Small intestine (tissue), 7 donors: Measurements from ENCODE around the gene BACH2. TPM values are rescaled to one million over a fixed set of nuclear protein-coding genes. Genes with fewer than 3 reads are reported as not detected.

Experiments
- DNase-seq, 2 donors: peaks; one replicate each; pipeline versions ENCODE4 v3.0.0 to v3.0.0-alpha.2; 2013
- FAIRE-seq: peaks from 2 replicates; lab custom pipeline; 2012; peaks lifted over from hg19 to GRCh38; lab: Jason Lieb, UNC
- H3K27ac ChIP-seq, 3 donors: one replicate each; pipeline ENCODE4 v1.5.1; 2013; ENCODE audit warnings: low read length in 2 of 3, mild to moderate bottlenecking in 2 of 3, control low read depth in 1 of 3, inconsistent platforms in 1 of 3, low read depth in 1 of 3, moderate library complexity in 1 of 3
- H3K27me3 ChIP-seq, 3 donors: one replicate each; pipeline ENCODE4 v1.6.1; 2013; ENCODE audit warnings: low read length in 3 of 3, inconsistent platforms in 1 of 3; ENCODE audit not compliant: control insufficient read depth in 3 of 3, insufficient read depth in 3 of 3
- H3K36me3 ChIP-seq, 3 donors: one replicate each; pipeline ENCODE4 v1.6.1; 2013; ENCODE audit warnings: low read length in 3 of 3, inconsistent platforms in 1 of 3, low read depth in 1 of 3, mild to moderate bottlenecking in 1 of 3, moderate library complexity in 1 of 3; ENCODE audit not compliant: control insufficient read depth in 3 of 3, insufficient read depth in 2 of 3
- H3K4me1 ChIP-seq, 3 donors: one replicate each; pipeline ENCODE4 v1.6.1; 2013; ENCODE audit warnings: low read length in 2 of 3, inconsistent platforms in 1 of 3, low read depth in 1 of 3, mild to moderate bottlenecking in 1 of 3, moderate library complexity in 1 of 3; ENCODE audit not compliant: control insufficient read depth in 3 of 3, insufficient read depth in 2 of 3
- H3K4me3 ChIP-seq, 3 donors: one replicate each; pipeline ENCODE4 v1.5.1; 2013; ENCODE audit warnings: low read length in 3 of 3, control low read depth in 1 of 3, inconsistent platforms in 1 of 3, low read depth in 1 of 3, mild to moderate bottlenecking in 1 of 3, moderate library complexity in 1 of 3
- H3K9me3 ChIP-seq, 2 donors: one replicate each; pipeline ENCODE4 v1.6.1; 2013; ENCODE audit warnings: low read depth in 1 of 2, low read length in 1 of 2; ENCODE audit not compliant: control insufficient read depth in 2 of 2, insufficient read depth in 1 of 2
- WGBS, 3 donors: extraction: QIAGEN DNeasy Blood & Tissue Kit; methylation state at CpG; one replicate each; pipeline ENCODE4 v1.1.7; 2013; 5-methylcytosine and 5-hydroxymethylcytosine counted together
- polyA plus RNA-seq, 4 donors: library from polyadenylated mRNA; stranded (reverse) in 3 of 4; unstranded in 1 of 4; fragments of 200-250 nt in 3 of 4; fragments of 120-200 nt in 1 of 4; gene quantifications; one replicate each; pipeline versions ENCODE4 v1.2.1 to v1.2.3, GENCODE V29; 2013
- donor health status: healthy with polysubstance abuse.
- donor health status: control.
- donor health status: control.
- donor health status: Bipolar disorder and iron deficiency.
- donor health status: healthy.

Gene BACH2
- polyA plus RNA-seq, 4 donors, result under 0.01 to 1.4 (median 0.67) TPM; not detected in 1

GRCh38 chr6:90049295-90049694 is 247.3 kb downstream of the BACH2 start:
- H3K27ac ChIP-seq, result no peak overlapping the region
- 52 to 65% (median 62%) methylated on average over 5 of the region's 5 CpGs for WGBS, 3 donors
- no peaks in the 10 kb centered on the region for H3K4me1 ChIP-seq
- no peak overlapping the region for H3K4me3 ChIP-seq
- DNase-seq, result no peak
- no peaks in the 10 kb centered on the region for H3K27me3 ChIP-seq
- peaks cover 0 to 8% of the 10 kb centered on the region in 2 donors for H3K9me3 ChIP-seq
- no peak for FAIRE-seq
- H3K36me3 ChIP-seq, result no peaks in the 10 kb centered on the region

- Histone ChIP-seq H3K27ac (no peak overlapping the region), H3K4me3 (no peak overlapping the region), H3K4me1 (no peaks in the 10 kb centered on the region), H3K27me3 (no peaks in the 10 kb centered on the region), H3K36me3 (no peaks in the 10 kb centered on the region), H3K9me3 (peaks cover 0 to 3% of the 10 kb centered on the region in 2 donors)
- DNase-seq, result no peak
- 62 to 89% (median 78%) methylated on average over 2 of the region's 2 CpGs for WGBS, 3 donors
- FAIRE-seq, result no peak
Observed at GRCh38 chr6:90048206-90048967, 248.3 kb downstream of the BACH2 start.

GRCh38 chr6:90045535-90045934 is 251.1 kb downstream of the BACH2 start:
- Histone ChIP-seq H3K4me1 (no peaks in the 10 kb centered on the region), H3K9me3 (no peaks in the 10 kb centered on the region), H3K27ac (no peak overlapping the region), H3K27me3 (no peaks in the 10 kb centered on the region), H3K4me3 (no peak overlapping the region), H3K36me3 (no peaks in the 10 kb centered on the region)
- 83 to 96% (median 93%) methylated on average over 2 of the region's 2 CpGs for WGBS, 3 donors
- DNase-seq (no peak), FAIRE-seq (no peak)

GRCh38 chr6:90044833-90045381 is 251.7 kb downstream of the BACH2 start:
- WGBS, 3 donors, result 59 to 73% (median 71%) methylated on average over 3 of the region's 3 CpGs
- FAIRE-seq, result no peak
- Histone ChIP-seq H3K27ac (no peak overlapping the region), H3K9me3 (no peaks in the 10 kb centered on the region), H3K27me3 (no peaks in the 10 kb centered on the region), H3K36me3 (no peaks in the 10 kb centered on the region), H3K4me3 (no peak overlapping the region), H3K4me1 (no peaks in the 10 kb centered on the region)
- no peak for DNase-seq

- Histone ChIP-seq H3K4me1 (no peaks in the 10 kb centered on the region), H3K4me3 (no peak overlapping the region), H3K27me3 (no peaks in the 10 kb centered on the region), H3K36me3 (no peaks in the 10 kb centered on the region), H3K9me3 (no peaks in the 10 kb centered on the region), H3K27ac (no peak overlapping the region)
- no peak for FAIRE-seq
- DNase-seq, result no peak
- WGBS, 3 donors, result 72 to 79% (median 78%) methylated on average over 7 of the region's 7 CpGs
Observed at GRCh38 chr6:90044182-90044832, 252.3 kb downstream of the BACH2 start.

GRCh38 chr6:90040931-90041330 is 255.7 kb downstream of the BACH2 start:
- Histone ChIP-seq H3K4me1 (no peaks in the 10 kb centered on the region), H3K9me3 (no peaks in the 10 kb centered on the region), H3K36me3 (no peaks in the 10 kb centered on the region), H3K27ac (no peak overlapping the region), H3K27me3 (no peaks in the 10 kb centered on the region), H3K4me3 (no peak overlapping the region)
- no peak for FAIRE-seq
- WGBS, 3 donors, result 65 to 81% (median 78%) methylated on average over 4 of the region's 4 CpGs
- DNase-seq, result no peak

- Histone ChIP-seq H3K4me3 (no peak overlapping the region), H3K36me3 (no peaks in the 10 kb centered on the region), H3K27me3 (no peaks in the 10 kb centered on the region), H3K27ac (no peak overlapping the region), H3K9me3 (no peaks in the 10 kb centered on the region), H3K4me1 (no peaks in the 10 kb centered on the region)
- no peak for FAIRE-seq
- DNase-seq, result no peak
- 64 to 91% (median 65%) methylated on average over 2 of the region's 2 CpGs for WGBS, 3 donors
Observed at GRCh38 chr6:90039911-90040310, 256.7 kb downstream of the BACH2 start.

- DNase-seq (peak in 1 of 2 donors; percentile 36), FAIRE-seq (no peak)
- 71 to 83% (median 77%) methylated on average over 18 of the region's 18 CpGs for WGBS, 3 donors
- Histone ChIP-seq H3K9me3 (no peaks in the 10 kb centered on the region), H3K27me3 (no peaks in the 10 kb centered on the region), H3K4me1 (no peaks in the 10 kb centered on the region), H3K27ac (no peak overlapping the region), H3K4me3 (no peak overlapping the region), H3K36me3 (no peaks in the 10 kb centered on the region)
Observed at GRCh38 chr6:90038961-90039653, 257.5 kb downstream of the BACH2 start.
